HG02759 (cell line): ENCODE measurements around the gene TMEM123.

Source experiments
- ATAC-seq: cut with Tn5 transposase; IDR thresholded peaks from one replicate; pipeline ENCODE4 v1.9.1; 2021; ENCODE audit warnings: mild to moderate bottlenecking, moderate library complexity; ENCODE audit not compliant: unreplicated experiment

Gene TMEM123

GRCh38 chr11:102399189-102399588, 53.4 kb downstream of the TMEM123 start:
- no peak for ATAC-seq

- ATAC-seq = no peak
These were observed 54.3 kb downstream of the TMEM123 start for GRCh38 chr11:102398297-102398696.

- ATAC-seq = no peak
These were observed 55.6 kb downstream of the TMEM123 start for GRCh38 chr11:102396708-102397563.

- no peak for ATAC-seq
These were observed 56.7 kb downstream of the TMEM123 start for GRCh38 chr11:102395720-102396393.

GRCh38 chr11:102393272-102393730, 59.3 kb downstream of the TMEM123 start:
- no peak for ATAC-seq

- ATAC-seq = no peak
These were observed 60.9 kb downstream of the TMEM123 start for GRCh38 chr11:102391549-102392237.

GRCh38 chr11:102390667-102391465, 61.7 kb downstream of the TMEM123 start:
- peak; percentile 88 for ATAC-seq

- no peak for ATAC-seq
These were observed 63.3 kb downstream of the TMEM123 start for GRCh38 chr11:102389253-102389652.

GRCh38 chr11:102387043-102387781, 65.4 kb downstream of the TMEM123 start:
- ATAC-seq = no peak

GRCh38 chr11:102386136-102386734, 66.3 kb downstream of the TMEM123 start:
- ATAC-seq = no peak

- ATAC-seq = no peak
These were observed 67.2 kb downstream of the TMEM123 start for GRCh38 chr11:102385085-102386007.

- ATAC-seq = no peak
These were observed 68.0 kb downstream of the TMEM123 start for GRCh38 chr11:102384419-102385079.

GRCh38 chr11:102383839-102384238, 68.7 kb downstream of the TMEM123 start:
- no peak for ATAC-seq

- no peak for ATAC-seq
These were observed 70.2 kb downstream of the TMEM123 start for GRCh38 chr11:102382384-102382783.

- ATAC-seq = no peak
These were observed 73.7 kb downstream of the TMEM123 start for GRCh38 chr11:102378818-102379217.

- no peak for ATAC-seq
These were observed 74.7 kb downstream of the TMEM123 start for GRCh38 chr11:102377891-102378290.

GRCh38 chr11:102375720-102376399, 76.7 kb downstream of the TMEM123 start:
- no peak for ATAC-seq
